RWPE1 (cell line): ENCODE results near the gene ANKRD55.
"Not testable (repeated sequence)": the region's sequence is repeated elsewhere in the genome, so short reads cannot be mapped to it uniquely, and the experiment has no call there.

Source experiments
- CTCF ChIA-PET: fragments of 350-600 bp; sonication (Branson Sonifier 250); formaldehyde crosslinking; extraction: SDS; loops from one replicate; lab custom pipeline; 2021; lab: Yijun Ruan, JAX
- POLR2A ChIA-PET: fragments of 400-600 bp; formaldehyde crosslinking; extraction: SDS; loops from one replicate; lab custom pipeline; 2020; ENCODE audit warnings: antibody characterized with exemption; ENCODE audit not compliant: low non-redundant PET; lab: Yijun Ruan, JAX
- DNase-seq: peaks from one replicate; pipeline ENCODE4 v3.0.0; 2012; ENCODE audit warnings: low spot score
- H3K27ac ChIP-seq: fragments of 450-650 bp; 2 replicates; pipeline ENCODE4 v1.5.1; 2017
- CTCF ChIP-seq: fragments of 450-650 bp; conservative IDR thresholded peaks from 2 replicates; pipeline ENCODE4 v1.5.1; 2017; ENCODE audit warnings: low read depth, mild to moderate bottlenecking

ANKRD55 gene

GRCh38 chr5:56083286-56083854 lies 149.8 kb downstream of the ANKRD55 start:
- no peak overlapping the region for H3K27ac ChIP-seq
- ChIA-PET CTCF (no interaction called here), POLR2A (no interaction called here)
- DNase-seq = no peak
- TF ChIP-seq CTCF = no peak

GRCh38 chr5:56081053-56081642 lies 152.0 kb downstream of the ANKRD55 start:
- DNase-seq, POLR2A ChIA-PET, H3K27ac ChIP-seq: not testable (repeated sequence)
- CTCF ChIA-PET = interaction anchor here (0.6 kb wide), 1 partner anchor 964 kb away, joined by 3 read pairs; no protein-coding TSS in a partner anchor

DNA sequence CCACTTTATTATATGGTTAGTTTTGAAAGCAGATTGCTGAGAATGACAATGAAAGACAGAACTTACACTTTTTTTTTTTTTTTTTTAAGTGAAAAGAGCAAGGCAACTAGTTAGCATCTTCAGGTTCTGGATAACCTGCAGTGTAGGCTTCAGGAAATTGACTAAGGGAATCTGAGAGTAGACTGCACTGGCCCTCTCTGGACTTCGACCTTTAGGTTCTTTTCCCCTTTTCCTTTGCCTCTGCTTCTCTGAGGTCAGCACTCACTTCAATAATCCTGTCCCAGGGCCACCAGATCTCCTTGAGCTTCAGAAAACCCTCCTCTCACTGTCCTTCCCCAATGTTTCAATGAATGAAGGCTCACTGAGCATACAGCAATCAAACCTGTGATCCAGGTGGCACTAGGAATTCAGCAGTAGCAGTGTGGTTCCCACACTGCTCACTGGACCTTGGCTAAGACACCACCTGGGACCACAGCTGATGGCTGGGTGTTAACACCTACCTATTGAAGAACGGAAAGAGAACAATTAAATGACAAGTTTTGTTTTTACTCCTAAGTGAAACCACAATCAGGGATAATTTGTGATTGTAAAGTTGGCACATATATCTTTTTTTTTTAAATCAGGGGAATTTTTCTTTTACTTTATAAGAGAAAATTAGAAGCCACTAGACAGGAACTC lies 152.6 kb downstream of the ANKRD55 start:
- H3K27ac ChIP-seq = no peak overlapping the region
- POLR2A ChIA-PET = no interaction called here
- TF ChIP-seq CTCF = no peak
- CTCF ChIA-PET = interaction anchor here (0.6 kb wide), 1 partner anchor 963 kb away, joined by 3 read pairs; no protein-coding TSS in a partner anchor
- no peak for DNase-seq

GRCh38 chr5:56079157-56079500 lies 154.0 kb downstream of the ANKRD55 start:
- DNase-seq, POLR2A ChIA-PET, H3K27ac ChIP-seq: not testable (repeated sequence)

GRCh38 chr5:56078278-56079156 lies 154.6 kb downstream of the ANKRD55 start:
- no peak for DNase-seq
- ChIA-PET POLR2A (no interaction called here), CTCF (interaction anchor here (0.6 kb wide), 1 partner anchor 202 kb away, joined by 4 read pairs; no protein-coding TSS in a partner anchor)
- no peak for TF ChIP-seq CTCF
- no peak overlapping the region for H3K27ac ChIP-seq

More at GRCh38 chr5:56079157-56079500, 154.0 kb downstream of the ANKRD55 start:
- CTCF ChIA-PET = interaction anchor here (0.7 kb wide), 1 partner anchor 1758 kb away, joined by 3 read pairs; no protein-coding TSS in a partner anchor

DNA sequence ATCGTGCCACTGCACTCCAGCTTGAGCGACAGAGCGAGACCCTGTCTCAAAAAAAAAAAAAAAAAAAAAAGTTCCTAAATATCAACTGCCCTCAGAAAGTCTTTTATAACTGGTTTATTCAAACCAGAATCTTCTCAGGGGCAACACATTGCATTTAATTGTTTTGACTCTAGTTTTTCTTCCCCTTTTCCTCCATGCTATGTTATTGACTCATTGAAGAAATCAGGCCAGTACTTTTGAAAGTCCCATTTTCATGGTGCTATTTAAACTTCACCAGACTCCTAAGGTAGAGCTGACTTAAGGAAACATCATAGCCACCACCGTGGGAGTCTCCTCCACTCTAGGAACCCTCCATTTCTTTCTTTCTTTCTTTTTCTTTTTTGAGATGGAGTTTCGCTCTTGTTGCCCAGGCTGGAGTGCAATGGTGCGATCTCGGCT lies 155.3 kb downstream of the ANKRD55 start:
- H3K27ac ChIP-seq = no peak overlapping the region
- POLR2A ChIA-PET = no interaction called here
- TF ChIP-seq CTCF = no peak
- CTCF ChIA-PET = interaction anchor here (0.6 kb wide), 1 partner anchor 201 kb away, joined by 4 read pairs; no protein-coding TSS in a partner anchor
- DNase-seq = no peak

DNA sequence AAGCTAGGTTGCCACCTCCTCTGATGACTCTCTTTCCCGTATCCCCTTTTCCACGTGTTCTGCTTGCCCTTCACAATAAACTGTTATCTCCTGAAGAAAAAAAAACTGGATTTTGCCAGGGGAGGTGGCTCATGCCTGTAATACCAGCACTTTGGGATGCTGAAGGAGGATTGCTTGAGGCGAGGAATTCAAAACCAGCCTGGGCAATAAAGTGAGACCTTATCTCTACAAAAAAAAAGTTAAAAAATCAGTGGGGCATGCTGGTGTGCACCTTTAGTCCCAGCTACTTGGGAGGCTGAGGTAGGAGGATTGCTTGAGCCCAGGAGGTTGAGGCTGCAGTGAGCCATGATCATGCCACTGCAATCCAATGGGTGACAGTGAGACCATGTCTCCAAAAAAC lies 156.6 kb downstream of the ANKRD55 start:
- POLR2A ChIA-PET = no interaction called here
- no peak for TF ChIP-seq CTCF
- no peak for DNase-seq
- H3K27ac ChIP-seq = no peak overlapping the region
- CTCF ChIA-PET = no interaction called here
